Trophoblast cell (in vitro differentiated cells and primary cell): ENCODE measurements around the gene ZFAND3.

Source experiments
- DNase-seq, 2 donors: peaks; one replicate each; pipeline ENCODE4 v3.0.0-alpha.2; 2016
- H2AFZ ChIP-seq: 2 replicates; pipeline ENCODE4 v1.6.1; 2013; ENCODE audit warnings: low read length, moderate library complexity, mild to moderate bottlenecking; ENCODE audit not compliant: insufficient read depth, poor library complexity
- H2AK5ac ChIP-seq: 2 replicates; pipeline ENCODE4 v1.6.1; 2013; ENCODE audit warnings: mild to moderate bottlenecking, low read length
- H2BK120ac ChIP-seq: 2 replicates; pipeline ENCODE4 v1.6.1; 2013; ENCODE audit warnings: low read length, mild to moderate bottlenecking, moderate library complexity; ENCODE audit not compliant: insufficient read depth, poor library complexity
- H2BK12ac ChIP-seq: 2 replicates; pipeline ENCODE4 v1.6.1; 2013; ENCODE audit warnings: mild to moderate bottlenecking, low read length, moderate library complexity
- H2BK5ac ChIP-seq: 2 replicates; pipeline ENCODE4 v1.6.1; 2013; ENCODE audit warnings: low read length, low read depth, moderate library complexity, mild to moderate bottlenecking; ENCODE audit not compliant: poor library complexity
- H3K14ac ChIP-seq: 2 replicates; pipeline ENCODE4 v1.6.1; 2013; ENCODE audit warnings: mild to moderate bottlenecking, low read length
- H3K18ac ChIP-seq: 2 replicates; pipeline ENCODE4 v1.6.1; 2013; ENCODE audit warnings: mild to moderate bottlenecking, low read length
- H3K23ac ChIP-seq: 2 replicates; pipeline ENCODE4 v1.6.1; 2013; ENCODE audit warnings: low read length
- H3K27ac ChIP-seq: 2 replicates; pipeline ENCODE4 v1.5.1; 2013; ENCODE audit warnings: low read depth, mild to moderate bottlenecking, inconsistent platforms, low read length, moderate library complexity
- H3K27me3 ChIP-seq: 2 replicates; pipeline ENCODE4 v1.6.1; 2013; ENCODE audit warnings: inconsistent platforms, mild to moderate bottlenecking, low read length, moderate library complexity; ENCODE audit not compliant: insufficient read depth
- H3K36me3 ChIP-seq, 2 experiments: 1 replicate in 1 of 2; 2 replicates in 1 of 2; pipeline ENCODE4 v1.6.1; 2013; ENCODE audit warnings: low read length in 2 of 2, mild to moderate bottlenecking in 2 of 2, moderate library complexity in 1 of 2; ENCODE audit not compliant: insufficient read depth in 2 of 2, control insufficient read depth in 1 of 2
- H3K4ac ChIP-seq: 2 replicates; pipeline ENCODE4 v1.6.1; 2013; ENCODE audit warnings: low read depth, mild to moderate bottlenecking, low read length, moderate library complexity
- H3K4me1 ChIP-seq, 2 experiments: 1 replicate in 1 of 2; 2 replicates in 1 of 2; pipeline ENCODE4 v1.6.1; 2013; ENCODE audit warnings: low read length in 2 of 2, mild to moderate bottlenecking in 2 of 2, moderate library complexity in 1 of 2; ENCODE audit not compliant: insufficient read depth in 2 of 2, control insufficient read depth in 1 of 2
- H3K4me2 ChIP-seq: 2 replicates; pipeline ENCODE4 v1.6.1; 2013; ENCODE audit warnings: inconsistent platforms, mild to moderate bottlenecking, low read length, moderate library complexity
- H3K4me3 ChIP-seq: 2 replicates; pipeline ENCODE4 v1.5.1; 2013; ENCODE audit warnings: mild to moderate bottlenecking, low read depth, low read length, inconsistent platforms
- H3K79me1 ChIP-seq: one replicate; pipeline ENCODE4 v1.6.1; 2013; ENCODE audit warnings: low read length
- H3K79me2 ChIP-seq: 2 replicates; pipeline ENCODE4 v1.6.1; 2013; ENCODE audit warnings: low read length, mild to moderate bottlenecking; ENCODE audit not compliant: control insufficient read depth, insufficient read depth, poor library complexity
- H3K9ac ChIP-seq: 2 replicates; pipeline ENCODE4 v1.6.1; 2013; ENCODE audit warnings: mild to moderate bottlenecking, low read length
- H3K9me3 ChIP-seq: 2 replicates; pipeline ENCODE4 v1.6.1; 2013; ENCODE audit warnings: low read depth, mild to moderate bottlenecking, control low read depth, inconsistent platforms, low read length; ENCODE audit not compliant: insufficient read depth
- H4K12ac ChIP-seq: 2 replicates; pipeline ENCODE4 v1.6.1; 2013; ENCODE audit warnings: low read depth, mild to moderate bottlenecking, low read length, moderate library complexity
- H4K8ac ChIP-seq: 2 replicates; pipeline ENCODE4 v1.6.1; 2013; ENCODE audit warnings: low read depth, mild to moderate bottlenecking, low read length, moderate library complexity
- H4K91ac ChIP-seq: one replicate; pipeline ENCODE4 v1.6.1; 2013; ENCODE audit warnings: low read depth, mild to moderate bottlenecking, low read length, moderate library complexity
- WGBS: extraction: QIAGEN DNeasy Blood & Tissue Kit; methylation state at CpG from one replicate; pipeline ENCODE4 v1.1.7; 2013; ENCODE audit warnings: missing lambda C conversion rate; ENCODE audit not compliant: insufficient read length, insufficient coverage; ENCODE audit errors: extremely low coverage; 5-methylcytosine and 5-hydroxymethylcytosine counted together

ZFAND3 gene

DNA sequence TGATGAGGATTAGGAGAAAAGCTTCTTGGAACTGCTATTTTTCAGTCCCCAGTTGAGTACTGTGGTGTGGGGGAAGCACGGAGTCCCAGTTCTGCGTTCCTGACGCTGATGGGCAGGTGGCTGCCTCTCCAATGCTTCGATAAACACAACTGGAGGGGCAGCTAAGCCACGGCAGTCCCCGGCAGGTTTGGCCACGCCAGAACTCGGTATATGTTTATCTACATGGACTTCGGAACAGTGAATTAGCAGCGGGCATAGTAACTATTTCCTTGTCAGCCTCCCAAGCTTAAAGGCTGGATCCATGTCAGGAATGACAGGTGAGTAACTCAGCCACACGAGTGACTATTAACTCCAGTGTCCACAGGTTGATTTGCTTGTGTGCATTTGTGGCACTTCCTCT, 354.4 kb downstream of the ZFAND3 start:
- H3K9me3 ChIP-seq: no peaks in the 10 kb centered on the region
- no peak overlapping the region for H3K23ac ChIP-seq
- H3K4me2 ChIP-seq: no peak overlapping the region
- no peak overlapping the region for H3K4ac ChIP-seq
- no peak overlapping the region for H4K8ac ChIP-seq
- H4K91ac ChIP-seq: no peak overlapping the region
- no peak overlapping the region for H2BK120ac ChIP-seq
- no peaks in the 10 kb centered on the region for H3K4me1 ChIP-seq
- no peak overlapping the region for H3K18ac ChIP-seq
- H3K27ac ChIP-seq: no peak overlapping the region
- H3K9ac ChIP-seq: no peak overlapping the region
- no peaks in the 10 kb centered on the region for H3K27me3 ChIP-seq
- H3K79me2 ChIP-seq: no peaks in the 10 kb centered on the region
- H3K4me3 ChIP-seq: no peak overlapping the region
- DNase-seq: no peak
- no peak overlapping the region for H4K12ac ChIP-seq
- no peak overlapping the region for H2BK12ac ChIP-seq
- no peak overlapping the region for H2AK5ac ChIP-seq
- no peaks in the 10 kb centered on the region for H3K36me3 ChIP-seq
- no peak overlapping the region for H2AFZ ChIP-seq
- no peak overlapping the region for H2BK5ac ChIP-seq
- no CpG with 5 or more reads among the region's 11 CpGs for WGBS
- no peak overlapping the region for H3K14ac ChIP-seq
- H3K79me1 ChIP-seq: no peaks in the 10 kb centered on the region

DNA sequence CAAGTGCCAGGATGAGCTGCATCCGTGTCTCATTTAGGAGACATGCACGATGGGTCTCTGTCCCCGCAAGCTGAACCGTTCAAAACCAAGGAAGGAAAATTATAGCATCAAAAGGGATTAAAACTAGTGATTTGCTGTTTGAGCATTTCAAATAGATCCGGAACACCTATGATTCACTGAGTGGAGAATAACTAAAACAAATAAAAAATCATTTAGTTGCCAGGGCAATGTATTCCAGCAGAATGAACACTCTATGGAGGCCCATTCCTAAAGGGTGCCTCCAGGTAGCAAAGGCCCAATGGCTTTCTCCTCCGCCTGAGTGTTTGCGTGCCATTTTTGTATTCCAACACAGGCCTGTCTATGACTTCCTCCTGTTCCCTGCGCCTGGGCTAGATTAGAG, 354.8 kb downstream of the ZFAND3 start:
- no peak overlapping the region for H3K23ac ChIP-seq
- no peaks in the 10 kb centered on the region for H3K36me3 ChIP-seq
- no peaks in the 10 kb centered on the region for H3K79me1 ChIP-seq
- H3K79me2 ChIP-seq: no peaks in the 10 kb centered on the region
- H3K4me3 ChIP-seq: no peak overlapping the region
- no peak overlapping the region for H2AK5ac ChIP-seq
- H2BK12ac ChIP-seq: no peak overlapping the region
- WGBS: no CpG with 5 or more reads among the region's 8 CpGs
- H3K18ac ChIP-seq: no peak overlapping the region
- H3K9me3 ChIP-seq: no peaks in the 10 kb centered on the region
- H4K12ac ChIP-seq: no peak overlapping the region
- no peak overlapping the region for H3K4me2 ChIP-seq
- no peak overlapping the region for H3K4ac ChIP-seq
- no peak overlapping the region for H4K91ac ChIP-seq
- H3K27ac ChIP-seq: no peak overlapping the region
- no peak overlapping the region for H3K9ac ChIP-seq
- H2BK5ac ChIP-seq: no peak overlapping the region
- no peak overlapping the region for H3K14ac ChIP-seq
- H3K27me3 ChIP-seq: no peaks in the 10 kb centered on the region
- H2BK120ac ChIP-seq: no peak overlapping the region
- no peaks in the 10 kb centered on the region for H3K4me1 ChIP-seq
- DNase-seq: no peak
- H4K8ac ChIP-seq: no peak overlapping the region
- no peak overlapping the region for H2AFZ ChIP-seq

DNA sequence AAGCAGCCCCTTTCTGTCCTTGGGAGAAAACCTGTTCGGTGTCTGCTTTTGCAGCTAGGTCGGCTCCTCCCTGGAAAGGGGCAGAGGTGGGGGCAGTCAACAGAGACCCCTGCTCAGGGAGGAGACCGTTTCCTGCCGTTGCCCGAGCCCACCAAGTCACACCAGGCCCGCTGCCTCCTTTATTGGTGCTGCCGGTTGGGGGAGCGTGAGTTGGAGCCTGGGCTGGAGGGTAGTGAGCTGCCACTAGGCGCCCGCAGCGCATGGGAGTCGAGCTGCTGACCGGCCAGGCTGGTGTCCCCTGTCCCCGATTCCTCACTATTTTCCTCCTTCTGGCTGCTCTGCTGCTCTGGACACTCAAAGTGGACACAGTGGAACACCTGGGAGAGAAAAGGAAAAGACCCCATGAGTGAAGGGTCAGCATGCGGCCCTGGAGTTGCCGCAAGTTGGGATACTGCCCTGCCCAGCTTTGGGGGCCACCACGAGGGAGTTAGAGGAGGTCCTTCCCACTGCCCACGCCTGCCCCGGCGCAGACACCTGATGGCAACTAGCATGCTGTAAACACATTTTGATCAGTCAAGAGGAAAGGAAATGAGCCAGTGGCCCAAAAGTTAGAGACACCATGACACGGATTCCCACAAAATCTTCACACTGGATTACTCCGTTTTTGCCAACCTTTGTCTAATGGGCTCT, 355.4 kb downstream of the ZFAND3 start:
- no peaks in the 10 kb centered on the region for H3K4me1 ChIP-seq
- H3K9ac ChIP-seq: no peak overlapping the region
- no CpG with 5 or more reads among the region's 22 CpGs for WGBS
- no peak overlapping the region for H2AK5ac ChIP-seq
- no peak overlapping the region for H4K8ac ChIP-seq
- no peak overlapping the region for H4K12ac ChIP-seq
- H3K79me1 ChIP-seq: no peaks in the 10 kb centered on the region
- no peak overlapping the region for H3K4me3 ChIP-seq
- no peak overlapping the region for H3K4me2 ChIP-seq
- no peak overlapping the region for H3K27ac ChIP-seq
- no peak overlapping the region for H2BK5ac ChIP-seq
- no peaks in the 10 kb centered on the region for H3K27me3 ChIP-seq
- H3K23ac ChIP-seq: no peak overlapping the region
- no peak for DNase-seq
- H3K9me3 ChIP-seq: no peaks in the 10 kb centered on the region
- no peak overlapping the region for H2BK120ac ChIP-seq
- no peak overlapping the region for H3K4ac ChIP-seq
- H2BK12ac ChIP-seq: no peak overlapping the region
- no peak overlapping the region for H3K14ac ChIP-seq
- no peaks in the 10 kb centered on the region for H3K79me2 ChIP-seq
- H2AFZ ChIP-seq: no peak overlapping the region
- no peak overlapping the region for H4K91ac ChIP-seq
- H3K18ac ChIP-seq: no peak overlapping the region
- no peaks in the 10 kb centered on the region for H3K36me3 ChIP-seq

DNA sequence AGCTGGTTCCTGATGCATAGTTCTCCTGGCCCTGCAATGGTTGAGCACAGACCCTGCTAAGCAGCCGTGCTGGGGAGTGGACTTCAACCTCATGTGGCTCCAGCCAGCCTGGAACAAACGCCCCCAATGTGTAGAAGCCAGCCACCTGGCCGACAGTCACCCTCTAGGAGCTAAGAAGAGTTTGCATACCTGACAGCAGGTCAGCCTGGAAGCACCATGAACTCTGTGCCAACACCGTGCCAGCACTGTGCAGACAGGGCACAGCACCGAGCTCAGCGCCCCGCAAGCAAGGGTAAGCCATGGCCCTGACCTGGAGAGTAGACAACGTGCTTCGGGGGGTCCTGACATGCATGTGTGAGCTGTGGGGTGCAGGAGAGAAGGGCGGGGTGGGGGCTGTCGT, 356.3 kb downstream of the ZFAND3 start:
- Histone ChIP-seq H3K79me2 (no peaks in the 10 kb centered on the region), H3K9me3 (no peaks in the 10 kb centered on the region), H2BK120ac (no peak overlapping the region), H3K23ac (no peak overlapping the region), H3K27ac (no peak overlapping the region), H2BK5ac (no peak overlapping the region), H3K79me1 (no peaks in the 10 kb centered on the region), H2BK12ac (no peak overlapping the region), H2AFZ (no peak overlapping the region), H2AK5ac (no peak overlapping the region), H4K8ac (no peak overlapping the region), H3K36me3 (no peaks in the 10 kb centered on the region), H3K4me2 (no peak overlapping the region), H3K4me1 (no peaks in the 10 kb centered on the region), H3K4ac (no peak overlapping the region), H4K12ac (no peak overlapping the region), H3K14ac (no peak overlapping the region), H3K18ac (no peak overlapping the region), H3K9ac (no peak overlapping the region), H3K27me3 (no peaks in the 10 kb centered on the region), H4K91ac (no peak overlapping the region), H3K4me3 (no peak overlapping the region)
- WGBS: no CpG with 5 or more reads among the region's 11 CpGs
- DNase-seq: no peak
